IPS-20b (cell line): ENCODE measurements around the gene B4GALT6.

Source experiments
- H3K27ac ChIP-seq: one replicate; pipeline ENCODE4 v1.5.1; 2013; ENCODE audit warnings: low read length
- H3K27me3 ChIP-seq: 2 replicates; pipeline ENCODE4 v1.6.1; 2013; ENCODE audit warnings: mild to moderate bottlenecking, low read length, inconsistent platforms; ENCODE audit not compliant: insufficient read depth
- H3K36me3 ChIP-seq: 2 replicates; pipeline ENCODE4 v1.6.1; 2013; ENCODE audit warnings: low read depth, mild to moderate bottlenecking, inconsistent platforms, low read length, moderate library complexity; ENCODE audit not compliant: insufficient read depth
- H3K4me1 ChIP-seq: 2 replicates; pipeline ENCODE4 v1.6.1; 2013; ENCODE audit warnings: mild to moderate bottlenecking, control low read depth, inconsistent platforms, low read length, moderate library complexity; ENCODE audit not compliant: insufficient read depth
- H3K4me3 ChIP-seq: 2 replicates; pipeline ENCODE4 v1.5.1; 2013; ENCODE audit warnings: mild to moderate bottlenecking, low read length, inconsistent platforms
- H3K9ac ChIP-seq: 2 replicates; pipeline ENCODE4 v1.6.1; 2013; ENCODE audit warnings: low read depth, mild to moderate bottlenecking, inconsistent platforms, low read length, moderate library complexity
- H3K9me3 ChIP-seq: 2 replicates; pipeline ENCODE4 v1.6.1; 2013; ENCODE audit warnings: mild to moderate bottlenecking, low read depth, low read length, inconsistent platforms; ENCODE audit not compliant: insufficient read depth

Gene B4GALT6

DNA sequence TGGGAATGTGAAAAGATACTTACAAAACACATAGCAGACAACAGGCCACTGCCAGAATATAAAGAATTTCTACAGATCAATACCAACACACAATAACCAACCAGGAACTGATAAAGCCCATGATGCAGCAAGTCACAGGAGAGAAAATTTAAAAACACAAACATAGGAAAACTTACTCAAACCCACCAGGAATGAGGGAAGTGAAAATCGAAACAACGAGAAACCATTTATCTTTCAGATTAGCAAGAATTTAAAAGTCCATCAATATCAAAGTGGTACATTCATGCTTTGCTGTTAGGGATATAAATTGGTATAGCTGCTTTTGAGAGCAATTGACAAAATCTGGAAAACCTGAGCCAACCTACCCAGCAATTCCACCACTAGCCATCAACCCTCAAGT is 27.6 kb downstream of the B4GALT6 start:
- Histone ChIP-seq H3K36me3 (peaks cover 14% of the 10 kb centered on the region), H3K4me1 (no peaks in the 10 kb centered on the region), H3K27ac (no peak overlapping the region), H3K9me3 (no peaks in the 10 kb centered on the region), H3K9ac (no peak overlapping the region), H3K27me3 (no peaks in the 10 kb centered on the region), H3K4me3 (no peak overlapping the region)

GRCh38 chr18:31655354-31655753 is 29.0 kb downstream of the B4GALT6 start:
- H3K9me3 ChIP-seq = no peaks in the 10 kb centered on the region
- no peaks in the 10 kb centered on the region for H3K4me1 ChIP-seq
- no peak overlapping the region for H3K9ac ChIP-seq
- no peak overlapping the region for H3K4me3 ChIP-seq
- no peak overlapping the region for H3K27ac ChIP-seq
- peaks cover 10% of the 10 kb centered on the region for H3K36me3 ChIP-seq
- H3K27me3 ChIP-seq = no peaks in the 10 kb centered on the region

- Histone ChIP-seq H3K27me3 (no peaks in the 10 kb centered on the region), H3K36me3 (peaks cover 5% of the 10 kb centered on the region), H3K4me1 (no peaks in the 10 kb centered on the region; the same call in 1 of the 2 replicates), H3K4me3 (no peak overlapping the region), H3K9ac (no peak overlapping the region), H3K9me3 (no peaks in the 10 kb centered on the region), H3K27ac (no peak overlapping the region)
Observed at GRCh38 chr18:31652877-31653276, 31.5 kb downstream of the B4GALT6 start.

GRCh38 chr18:31652357-31652756 is 32.0 kb downstream of the B4GALT6 start:
- H3K4me1 ChIP-seq = peaks cover 4% of the 10 kb centered on the region; the same call in 1 of the 2 replicates
- peaks cover 5% of the 10 kb centered on the region for H3K36me3 ChIP-seq
- no peaks in the 10 kb centered on the region for H3K27me3 ChIP-seq
- H3K4me3 ChIP-seq = no peak overlapping the region
- no peaks in the 10 kb centered on the region for H3K9me3 ChIP-seq
- no peak overlapping the region for H3K27ac ChIP-seq
- H3K9ac ChIP-seq = no peak overlapping the region

GRCh38 chr18:31651369-31651768 is 33.0 kb downstream of the B4GALT6 start:
- H3K9me3 ChIP-seq = no peaks in the 10 kb centered on the region
- H3K4me1 ChIP-seq = peaks cover 14% of the 10 kb centered on the region
- H3K27ac ChIP-seq = no peak overlapping the region
- no peak overlapping the region for H3K9ac ChIP-seq
- H3K36me3 ChIP-seq = no peaks in the 10 kb centered on the region; the same call in 1 of the 2 replicates
- H3K4me3 ChIP-seq = no peak overlapping the region
- no peaks in the 10 kb centered on the region for H3K27me3 ChIP-seq

DNA sequence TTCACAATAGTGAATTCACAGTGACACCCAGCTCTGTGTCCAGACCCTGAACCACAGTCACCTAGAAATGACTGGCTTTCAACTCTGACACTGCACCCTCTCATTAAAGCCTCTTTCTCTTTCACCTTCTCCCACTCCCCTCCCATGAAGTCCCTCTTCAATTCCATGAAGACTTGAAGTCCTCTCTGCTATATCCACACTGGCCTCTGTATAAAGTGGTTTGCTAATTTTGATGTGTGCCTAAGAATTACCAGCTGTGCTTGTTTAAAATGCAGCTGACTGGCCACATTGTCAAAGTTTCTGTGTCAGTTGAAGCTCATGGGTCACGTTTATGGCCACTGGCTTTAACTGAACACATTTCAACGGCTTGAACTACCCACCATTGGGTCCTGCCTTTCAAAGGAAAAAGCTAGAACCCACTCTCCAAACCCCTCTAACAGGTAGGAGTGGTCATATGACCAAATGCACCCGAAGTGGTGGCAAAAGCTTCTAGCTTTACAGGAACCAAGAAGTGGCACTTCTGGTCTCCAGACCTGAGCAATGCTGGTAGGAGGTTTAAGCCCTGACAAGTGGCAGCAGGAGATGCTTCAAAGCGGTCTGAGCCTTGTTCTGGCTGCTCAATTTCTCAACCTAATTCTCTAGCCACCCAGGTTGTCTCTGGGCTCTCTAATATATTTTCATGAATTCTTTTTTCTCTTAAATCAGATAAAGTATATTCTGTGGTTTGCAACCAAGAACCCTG is 34.2 kb downstream of the B4GALT6 start:
- H3K9me3 ChIP-seq = no peaks in the 10 kb centered on the region
- H3K9ac ChIP-seq = no peak overlapping the region
- peaks cover 18% of the 10 kb centered on the region for H3K4me1 ChIP-seq
- no peak overlapping the region for H3K4me3 ChIP-seq
- no peaks in the 10 kb centered on the region for H3K27me3 ChIP-seq
- no peak overlapping the region for H3K27ac ChIP-seq
- no peaks in the 10 kb centered on the region for H3K36me3 ChIP-seq

- Histone ChIP-seq H3K36me3 (peaks cover 3% of the 10 kb centered on the region; the same call in 1 of the 2 replicates), H3K4me3 (no peak overlapping the region), H3K27ac (no peak overlapping the region), H3K27me3 (no peaks in the 10 kb centered on the region), H3K4me1 (peaks cover 20% of the 10 kb centered on the region), H3K9me3 (no peaks in the 10 kb centered on the region), H3K9ac (no peak overlapping the region)
Observed at GRCh38 chr18:31649449-31649848, 34.9 kb downstream of the B4GALT6 start.

- no peaks in the 10 kb centered on the region for H3K27me3 ChIP-seq
- no peak overlapping the region for H3K9ac ChIP-seq
- H3K4me1 ChIP-seq = peaks cover 20% of the 10 kb centered on the region
- no peak overlapping the region for H3K27ac ChIP-seq
- H3K9me3 ChIP-seq = no peaks in the 10 kb centered on the region
- no peak overlapping the region for H3K4me3 ChIP-seq
- H3K36me3 ChIP-seq = peaks cover 7% of the 10 kb centered on the region; the same call in 1 of the 2 replicates
Observed at GRCh38 chr18:31648966-31649429, 35.4 kb downstream of the B4GALT6 start.

DNA sequence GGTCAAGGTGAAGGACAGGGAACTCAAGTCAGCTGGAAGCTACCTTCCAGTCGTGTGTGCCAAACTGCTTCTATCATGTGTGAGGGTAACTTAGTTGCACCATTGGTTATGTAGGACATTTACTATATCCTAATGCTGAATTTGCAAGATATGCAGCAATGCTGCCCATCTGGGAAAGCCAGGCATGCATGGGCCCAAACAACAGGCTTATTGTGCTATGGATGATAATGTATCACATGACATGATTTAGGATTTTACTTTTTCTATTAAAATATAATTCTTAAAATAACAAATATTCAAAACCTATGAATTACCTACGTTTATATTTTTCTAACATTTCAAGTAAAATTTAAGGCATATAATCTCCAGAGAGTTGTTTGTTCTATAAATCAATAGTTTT is 35.9 kb downstream of the B4GALT6 start:
- Histone ChIP-seq H3K9me3 (no peaks in the 10 kb centered on the region), H3K27me3 (no peaks in the 10 kb centered on the region), H3K9ac (no peak overlapping the region), H3K4me3 (no peak overlapping the region), H3K36me3 (peaks cover 13% of the 10 kb centered on the region; the same call in 1 of the 2 replicates), H3K27ac (no peak overlapping the region), H3K4me1 (peaks cover 20% of the 10 kb centered on the region)

DNA sequence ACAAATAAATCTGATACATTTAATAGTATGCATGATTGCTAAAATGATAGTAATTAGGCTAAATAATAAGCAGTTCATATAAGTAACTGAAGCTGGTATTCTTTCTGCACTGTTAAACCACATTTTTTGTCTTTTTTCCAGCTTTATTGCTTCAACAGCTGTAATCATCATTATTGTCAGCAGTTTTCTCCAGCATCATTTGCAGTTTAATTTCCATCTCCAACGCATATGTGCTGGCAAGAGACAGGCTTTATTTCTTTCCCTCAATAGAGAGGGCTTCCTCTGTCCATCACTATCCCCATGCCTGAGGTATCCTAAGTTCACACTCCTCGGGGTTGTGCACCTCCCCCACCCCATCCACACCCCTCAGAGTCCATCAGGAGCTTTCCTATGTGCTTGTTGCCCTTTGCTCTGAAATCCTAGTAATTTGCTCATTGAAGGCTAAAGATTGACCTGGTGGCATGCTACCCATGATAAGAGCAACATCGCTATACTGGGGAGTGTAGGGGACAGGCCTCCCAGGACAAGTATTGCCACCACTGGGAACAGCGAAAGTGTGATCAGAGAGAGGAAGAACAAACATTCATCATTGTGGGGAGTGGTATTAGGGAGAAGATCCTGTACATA is 37.1 kb downstream of the B4GALT6 start:
- H3K9ac ChIP-seq = no peak overlapping the region
- peaks cover 20% of the 10 kb centered on the region for H3K4me1 ChIP-seq
- H3K36me3 ChIP-seq = peaks cover 13% of the 10 kb centered on the region; the same call in 1 of the 2 replicates
- H3K4me3 ChIP-seq = no peak overlapping the region
- H3K27me3 ChIP-seq = no peaks in the 10 kb centered on the region
- no peaks in the 10 kb centered on the region for H3K9me3 ChIP-seq
- H3K27ac ChIP-seq = no peak overlapping the region

DNA sequence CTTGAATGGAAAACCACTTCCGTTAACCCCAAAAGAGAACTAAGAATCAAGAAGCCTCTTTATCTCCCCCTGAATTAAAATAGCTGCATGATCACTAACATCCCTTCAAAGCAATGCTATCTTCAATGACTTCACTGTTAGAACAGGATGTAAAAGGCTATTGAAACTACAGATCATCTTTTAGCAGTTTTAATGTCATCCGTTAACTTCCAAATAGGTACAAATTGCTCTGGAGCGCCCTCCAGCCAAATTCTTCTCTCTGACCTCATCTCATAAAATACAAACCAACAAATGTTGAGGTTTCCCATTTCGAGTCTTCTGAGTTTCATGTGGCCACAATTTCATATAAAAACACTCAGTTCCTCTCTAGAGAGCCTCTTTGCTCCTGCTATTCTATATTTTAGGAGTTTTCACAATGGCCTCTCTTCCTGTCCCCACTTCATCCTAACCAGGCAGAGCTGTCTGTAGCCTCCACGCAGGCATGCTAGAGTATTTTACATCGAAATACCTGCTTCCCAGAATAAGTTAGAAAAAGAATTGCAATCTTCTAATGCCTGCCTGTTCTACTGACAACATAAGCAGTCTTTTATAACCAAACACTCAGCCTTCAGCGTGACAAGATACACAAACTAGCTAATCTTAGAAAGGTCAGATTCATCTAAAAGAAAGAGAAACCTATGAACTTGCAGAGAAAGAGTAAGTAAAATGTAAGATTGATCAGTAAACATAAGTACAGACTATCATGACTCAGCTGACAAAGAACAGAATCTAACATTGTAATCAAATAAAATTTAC is 37.9 kb downstream of the B4GALT6 start:
- Histone ChIP-seq H3K4me1 (peaks cover 20% of the 10 kb centered on the region), H3K27me3 (no peaks in the 10 kb centered on the region), H3K4me3 (no peak overlapping the region), H3K27ac (no peak overlapping the region), H3K9me3 (no peaks in the 10 kb centered on the region), H3K36me3 (peaks cover 13% of the 10 kb centered on the region; the same call in 1 of the 2 replicates), H3K9ac (no peak overlapping the region)
